Measurements from ENCODE around the gene PACSIN3.
"Not testable (repeated sequence)": the region's sequence is repeated elsewhere in the genome, so short reads cannot be mapped to it uniquely, and the experiment has no call there.

Gene PACSIN3

GRCh38 chr11:47186076-47186699, at the start of gene PACSIN3:
PACSIN3 (minus strand) TSS chr11:47186434; CDS start chr11:47182727, 3,707 bp downstream.
- in situ Hi-C loops (cut with MboI; ENCODE audit: low sequenced_read_pairs), result no loop called here

- in situ Hi-C loops (cut with MboI; ENCODE audit: low sequenced_read_pairs), result no loop called here
Observed at GRCh38 chr11:47235163-47235562, 48.9 kb upstream of the PACSIN3 start.

GRCh38 chr11:47234669-47235100, 48.5 kb upstream of the PACSIN3 start:
- in situ Hi-C loops (cut with MboI; ENCODE audit: low sequenced_read_pairs), result no loop called here

GRCh38 chr11:47233989-47234668, 47.9 kb upstream of the PACSIN3 start:
- in situ Hi-C loops (cut with MboI; ENCODE audit: low sequenced_read_pairs), result no loop called here

- in situ Hi-C loops (cut with MboI; ENCODE audit: low sequenced_read_pairs), result no loop called here
Observed at GRCh38 chr11:47233051-47233450, 46.8 kb upstream of the PACSIN3 start.

- in situ Hi-C loops (cut with MboI; ENCODE audit: low sequenced_read_pairs), result no loop called here
Observed at GRCh38 chr11:47229161-47229560, 42.9 kb upstream of the PACSIN3 start.

- in situ Hi-C loops (cut with MboI; ENCODE audit: low sequenced_read_pairs), result no loop called here
Observed at GRCh38 chr11:47225552-47226400, 39.5 kb upstream of the PACSIN3 start.

- in situ Hi-C loops (cut with MboI; ENCODE audit: low sequenced_read_pairs), result no loop called here
Observed at GRCh38 chr11:47222696-47223095, 36.5 kb upstream of the PACSIN3 start.

- in situ Hi-C loops (cut with MboI; ENCODE audit: low sequenced_read_pairs), result no loop called here
Observed at GRCh38 chr11:47220401-47220821, 34.2 kb upstream of the PACSIN3 start.

GRCh38 chr11:47216121-47216798, 30.0 kb upstream of the PACSIN3 start:
- in situ Hi-C loops (cut with MboI; ENCODE audit: low sequenced_read_pairs), result no loop called here

- in situ Hi-C loops (cut with MboI; ENCODE audit: low sequenced_read_pairs), result no loop called here
Observed at GRCh38 chr11:47215366-47215910, 29.2 kb upstream of the PACSIN3 start.

GRCh38 chr11:47213950-47214565, 27.8 kb upstream of the PACSIN3 start:
- in situ Hi-C loops (cut with MboI; ENCODE audit: low sequenced_read_pairs), result no loop called here

GRCh38 chr11:47212938-47213337, 26.7 kb upstream of the PACSIN3 start:
- in situ Hi-C loops (cut with MboI; ENCODE audit: low sequenced_read_pairs), result no loop called here

GRCh38 chr11:47208628-47209027, 22.4 kb upstream of the PACSIN3 start:
- in situ Hi-C loops (cut with MboI; ENCODE audit: low sequenced_read_pairs), result no loop called here

GRCh38 chr11:47208008-47208552, 21.8 kb upstream of the PACSIN3 start:
- in situ Hi-C loops (cut with MboI; ENCODE audit: low sequenced_read_pairs), result not testable (repeated sequence)

GRCh38 chr11:47207459-47207858, 21.2 kb upstream of the PACSIN3 start:
- in situ Hi-C loops (cut with MboI; ENCODE audit: low sequenced_read_pairs), result no loop called here

GRCh38 chr11:47206577-47206976, 20.3 kb upstream of the PACSIN3 start:
- in situ Hi-C loops (cut with MboI; ENCODE audit: low sequenced_read_pairs), result not testable (repeated sequence)

GRCh38 chr11:47204637-47204989, 18.4 kb upstream of the PACSIN3 start:
- in situ Hi-C loops (cut with MboI; ENCODE audit: low sequenced_read_pairs), result no loop called here

- in situ Hi-C loops (cut with MboI; ENCODE audit: low sequenced_read_pairs), result no loop called here
Observed at GRCh38 chr11:47202576-47202975, 16.3 kb upstream of the PACSIN3 start.

- in situ Hi-C loops (cut with MboI; ENCODE audit: low sequenced_read_pairs), result no loop called here
Observed at GRCh38 chr11:47201015-47201414, 14.8 kb upstream of the PACSIN3 start.
